ENCODE results near the gene DHRSX. TPM values are rescaled to one million over a fixed set of nuclear protein-coding genes. Genes with fewer than 3 reads are reported as not detected.
A peak's percentile ranks its signal among the peaks of the same experiment; 100 is the strongest.

The DHRSX gene
- total and polyA plus RNA-seq, 9 of the 15 experiments (the other 6 are each of a cell fraction or from before 2014, with no cell fraction given) = 0.59 to 11.0 (median 6.2) TPM

GRCh38 chrX:2316534-2316933, 184.2 kb downstream of the DHRSX start:
- H3K4me3 ChIP-seq = no peak overlapping the region
- H3K9me1 ChIP-seq (ENCODE audit: control insufficient read depth, insufficient read depth, low read length) = no peaks in the 10 kb centered on the region
- peaks cover 11 to 14% of the 10 kb centered on the region in 2 experiments; a peak in 3 of 5 replicates for H3K4me1 ChIP-seq (replicated peaks in 1 of 2; ENCODE audit: control insufficient read depth in 2 of 2, insufficient read depth in 2 of 2, low read length in 2 of 2)
- in situ Hi-C loops (cut with MboI) = no loop called here
- H3K27me3 ChIP-seq (ENCODE audit: control insufficient read depth in 2 of 2, insufficient read depth in 2 of 2, low read length in 2 of 2) = no peaks in the 10 kb centered on the region
- H3K9me3 ChIP-seq (replicated peaks; ENCODE audit: control insufficient read depth, insufficient read depth, low read depth, low read length) = peaks cover 7% of the 10 kb centered on the region; the same call in 1 of the 2 replicates
- 49% methylated on average over 3 of the region's 4 CpGs for WGBS (ENCODE audit: insufficient coverage, low coverage, missing lambda C conversion rate)
- BruUV-seq (replicated peaks) = no TSS peak
- intact Hi-C loops (cut with micrococcal nuclease) = loop anchor here (5.0 kb wide), 2 partner anchors 64 to 84 kb away; no protein-coding TSS in a partner anchor
- ChIA-PET CTCF (ENCODE audit: low intra/inter-chr PET ratio) (no interaction called here), POLR2A (no interaction called here)
- no peaks in the 10 kb centered on the region for H3K36me3 ChIP-seq (ENCODE audit: control insufficient read depth, insufficient read depth, low read length)
- no peak overlapping the region for H3K27ac ChIP-seq (ENCODE audit: extremely low read depth, low read depth, low read length)
- ATAC-seq = no peak
- DNase-seq (ENCODE audit: extremely low read depth in 1 of 4, low spot score in 3 of 4) = no peak
- H3K9ac ChIP-seq (ENCODE audit: insufficient read depth in 1 of 2, low read depth in 2 of 2, low read length in 2 of 2) = no peak overlapping the region; a peak in 1 of 4 replicates
- H2AFZ ChIP-seq (ENCODE audit: low read depth, low read length) = peak overlapping the region; percentile 24; the same call in 1 of the 2 replicates
- no peaks in the 10 kb centered on the region for H4K20me1 ChIP-seq (replicated peaks; ENCODE audit: control insufficient read depth, insufficient read depth, low read length)
- no peak for TF ChIP-seq HCFC1 (IDR thresholded peaks at IDR 0.05; ENCODE audit: low read depth, low read length)
- TF ChIP-seq HMG20B (CRISPR knock-in tag; IDR thresholded peaks at IDR 0.05) = no peak
- no peak for TF ChIP-seq TRIM24 (IDR thresholded peaks at IDR 0.05)
- TF ChIP-seq RFX5 (IDR thresholded peaks at IDR 0.05; ENCODE audit: low read depth, low read length) = no peak
- no peak for TF ChIP-seq RAD21 (CRISPR knock-in tag; conservative IDR thresholded peaks at IDR 0.05 in 1 of 2, IDR thresholded peaks at IDR 0.05 in 1 of 2)
- TF ChIP-seq SRSF3 (IDR thresholded peaks at IDR 0.05; ENCODE audit: insufficient read depth, low read length) = no peak
- TF ChIP-seq FOXK1 (CRISPR knock-in tag; IDR thresholded peaks at IDR 0.05; ENCODE audit: borderline replicate concordance) = no peak
- no peak for TF ChIP-seq PTBP1 (IDR thresholded peaks at IDR 0.05; ENCODE audit: low read depth, low read length)
- no peak for TF ChIP-seq CEBPG (CRISPR knock-in tag; IDR thresholded peaks at IDR 0.05)
- no peak for TF ChIP-seq CEBPG (tag; conservative IDR thresholded peaks at IDR 0.05 in 1 of 2, IDR thresholded peaks at IDR 0.05 in 1 of 2)
- TF ChIP-seq ATF1 (CRISPR knock-in tag; IDR thresholded peaks at IDR 0.05) = no peak
- no peak for TF ChIP-seq ATF1 (tag; IDR thresholded peaks at IDR 0.05)
- TF ChIP-seq TCF7L2 (IDR thresholded peaks at IDR 0.05; ENCODE audit: low read depth, low read length) = no peak
- TF ChIP-seq NCOA2 (IDR thresholded peaks at IDR 0.05; ENCODE audit: partially characterized antibody in 2 of 2) = no peak
- TF ChIP-seq, protein P1, sequence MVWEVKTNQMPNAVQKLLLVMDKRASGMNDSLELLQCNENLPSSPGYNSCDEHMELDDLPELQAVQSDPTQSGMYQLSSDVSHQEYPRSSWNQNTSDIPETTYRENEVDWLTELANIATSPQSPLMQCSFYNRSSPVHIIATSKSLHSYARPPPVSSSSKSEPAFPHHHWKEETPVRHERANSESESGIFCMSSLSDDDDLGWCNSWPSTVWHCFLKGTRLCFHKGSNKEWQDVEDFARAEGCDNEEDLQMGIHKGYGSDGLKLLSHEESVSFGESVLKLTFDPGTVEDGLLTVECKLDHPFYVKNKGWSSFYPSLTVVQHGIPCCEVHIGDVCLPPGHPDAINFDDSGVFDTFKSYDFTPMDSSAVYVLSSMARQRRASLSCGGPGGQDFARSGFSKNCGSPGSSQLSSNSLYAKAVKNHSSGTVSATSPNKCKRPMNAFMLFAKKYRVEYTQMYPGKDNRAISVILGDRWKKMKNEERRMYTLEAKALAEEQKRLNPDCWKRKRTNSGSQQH (CRISPR knock-in tag; IDR thresholded peaks at IDR 0.05) = no peak
- no peak for TF ChIP-seq PBX2 (CRISPR knock-in tag; IDR thresholded peaks at IDR 0.05; ENCODE audit: low read depth)
- no peak for TF ChIP-seq PBX2 (tag; conservative IDR thresholded peaks at IDR 0.05; ENCODE audit: low read depth)
- no peak for TF ChIP-seq RBM34 (IDR thresholded peaks at IDR 0.05; ENCODE audit: borderline replicate concordance, insufficient read depth, low read length)
- no peak for TF ChIP-seq ZNF699 (CRISPR knock-in tag; IDR thresholded peaks at IDR 0.05; ENCODE audit: insufficient replicate concordance)
- TF ChIP-seq MBD2 (IDR thresholded peaks at IDR 0.05; ENCODE audit: borderline replicate concordance, low read depth) = no peak
- TF ChIP-seq ZFP36 (IDR thresholded peaks at IDR 0.05; ENCODE audit: low read depth, low read length, partially characterized antibody) = no peak
- no peak for TF ChIP-seq ZNF253 (CRISPR knock-in tag; conservative IDR thresholded peaks at IDR 0.05)
- FAIRE-seq = no peak
- H3K79me2 ChIP-seq (ENCODE audit: control insufficient read depth, insufficient read depth, low read length) = peaks cover 9% of the 10 kb centered on the region
- H3K4me2 ChIP-seq (ENCODE audit: insufficient read depth, low read length) = 0 out of 2 replicates have a peak overlapping the region, but pooled peaks have one; percentile 14
